ENCODE data around the gene LRR1.
"Not testable (repeated sequence)": the region's sequence is repeated elsewhere in the genome, so short reads cannot be mapped to it uniquely, and the experiment has no call there.

The LRR1 gene

GRCh38 chr14:49586673-49587460 lies 11.9 kb upstream of the LRR1 start:
- DNase-seq (ENCODE audit: low spot score) = peak; percentile 74

GRCh38 chr14:49589387-49589786 lies 9.4 kb upstream of the LRR1 start:
- no peak for DNase-seq (ENCODE audit: low spot score)

- no peak for DNase-seq (ENCODE audit: low spot score)
These were observed 5.7 kb upstream of the LRR1 start for GRCh38 chr14:49593016-49593415.

- no peak for DNase-seq (ENCODE audit: low spot score)
These were observed 4.2 kb upstream of the LRR1 start for GRCh38 chr14:49594347-49595091.

GRCh38 chr14:49598189-49598484 lies 603 bp upstream of the LRR1 start:
- no peak for DNase-seq (ENCODE audit: low spot score)

- DNase-seq (ENCODE audit: low spot score) = no peak
These were observed 8.8 kb downstream of the LRR1 start for GRCh38 chr14:49607583-49607982.

GRCh38 chr14:49612251-49612650 lies 13.5 kb downstream of the LRR1 start:
- no peak for DNase-seq (ENCODE audit: low spot score)

- DNase-seq (ENCODE audit: low spot score) = no peak
These were observed 13.9 kb downstream of the LRR1 start for GRCh38 chr14:49612671-49613070.

GRCh38 chr14:49614196-49614595 lies 15.5 kb downstream of the LRR1 start:
- no peak for DNase-seq (ENCODE audit: low spot score)

- DNase-seq (ENCODE audit: low spot score) = no peak
These were observed 17.0 kb downstream of the LRR1 start for GRCh38 chr14:49615776-49616175.

- no peak for DNase-seq (ENCODE audit: low spot score)
These were observed 19.2 kb downstream of the LRR1 start for GRCh38 chr14:49617852-49618519.

- DNase-seq (ENCODE audit: low spot score) = not testable (repeated sequence)
These were observed 20.5 kb downstream of the LRR1 start for GRCh38 chr14:49619273-49619672.

GRCh38 chr14:49619730-49620129 lies 21.0 kb downstream of the LRR1 start:
- DNase-seq (ENCODE audit: low spot score) = no peak

- DNase-seq (ENCODE audit: low spot score) = peak; percentile 93
These were observed 21.7 kb downstream of the LRR1 start, which contains the start of the genes MGAT2 and RPL36AL for GRCh38 chr14:49620182-49621113. Gene MGAT2, plus strand, starts transcription at chr14:49620799. Its CDS starts 470 bp downstream, at chr14:49621269. Gene RPL36AL, minus strand, starts transcription at chr14:49620626. Its CDS starts 1,522 bp downstream, at chr14:49619104.

- DNase-seq (ENCODE audit: low spot score) = peak; percentile 47
These were observed 22.6 kb downstream of the LRR1 start for GRCh38 chr14:49621114-49621881.

GRCh38 chr14:49622022-49622607 lies 23.4 kb downstream of the LRR1 start:
- DNase-seq (ENCODE audit: low spot score) = no peak

GRCh38 chr14:49623387-49623786 lies 24.6 kb downstream of the LRR1 start:
- DNase-seq (ENCODE audit: low spot score) = no peak

- DNase-seq (ENCODE audit: low spot score) = peak; percentile 21
These were observed 25.4 kb downstream of the LRR1 start for GRCh38 chr14:49623941-49624839.
